IMR-90 (cell line): Measurements from ENCODE around the gene KRTAP12-2. TPM values are rescaled to one million over a fixed set of nuclear protein-coding genes. Genes with fewer than 3 reads are reported as not detected.

Experiments used
- ATAC-seq: fragments of 200-7000 bp; cut with Tn5 transposase; 2 replicates; pipeline ENCODE4 v1.9.1; 2020; ENCODE audit warnings: low read depth, mild to moderate bottlenecking, moderate library complexity
- BruUV-seq: library from RNA; stranded (reverse); fragments of 400-500 nt; replicated peaks from 2 replicates; lab custom pipeline; 2021; lab: Mats Ljungman, UMichigan
- CTCF ChIA-PET: fragments of 300-600 bp; formaldehyde crosslinking; extraction: SDS; loops from one replicate; lab custom pipeline; 2021; ENCODE audit warnings: antibody characterized with exemption; lab: Yijun Ruan, JAX
- POLR2A ChIA-PET: fragments of 300-600 bp; sonication (Branson Sonifier 250); formaldehyde crosslinking; loops from one replicate; lab custom pipeline; 2022; ENCODE audit warnings: antibody characterized with exemption; ENCODE audit not compliant: unreplicated experiment; lab: Charles Lee
- DNase-seq: peaks from one replicate; pipeline ENCODE4 v3.0.0; 2013
- H2AFZ ChIP-seq: replicated peaks from 2 replicates; pipeline ENCODE3; 2013; ENCODE audit warnings: low read length, mild to moderate bottlenecking; ENCODE audit not compliant: poor library complexity
- H2AK5ac ChIP-seq: 2 replicates; pipeline ENCODE4 v1.6.1; 2013; ENCODE audit warnings: low read depth, low read length, inconsistent platforms
- H2AK9ac ChIP-seq: replicated peaks from 2 replicates; pipeline ENCODE3; 2013; ENCODE audit warnings: mild to moderate bottlenecking, low read depth, low read length, moderate library complexity; ENCODE audit not compliant: poor library complexity
- H2BK120ac ChIP-seq: 2 replicates; pipeline ENCODE4 v1.6.1; 2013; ENCODE audit warnings: low read depth, low read length, inconsistent platforms
- H2BK15ac ChIP-seq: 3 replicates; pipeline ENCODE4 v1.6.1; 2013; ENCODE audit warnings: low read depth, low read length, inconsistent platforms
- H2BK20ac ChIP-seq: 2 replicates; pipeline ENCODE4 v1.6.1; 2013; ENCODE audit warnings: low read depth, mild to moderate bottlenecking, inconsistent platforms, low read length, moderate library complexity
- H2BK5ac ChIP-seq: 2 replicates; pipeline ENCODE4 v1.6.1; 2013; ENCODE audit warnings: mild to moderate bottlenecking, low read depth, low read length, inconsistent platforms; ENCODE audit not compliant: poor library complexity, severe bottlenecking
- H3K14ac ChIP-seq: replicated peaks from 2 replicates; pipeline ENCODE4 v1.6.1; 2013; ENCODE audit warnings: low read depth, low read length, inconsistent platforms
- H3K18ac ChIP-seq: 2 replicates; pipeline ENCODE4 v1.6.1; 2013; ENCODE audit warnings: low read depth, low read length, control low read depth
- H3K23ac ChIP-seq: 2 replicates; pipeline ENCODE4 v1.6.1; 2013; ENCODE audit warnings: low read depth, low read length, inconsistent platforms
- H3K27ac ChIP-seq: 2 replicates; pipeline ENCODE4 v1.5.1; 2013; ENCODE audit warnings: mild to moderate bottlenecking, control low read depth, low read length; ENCODE audit not compliant: insufficient read depth
- H3K27me3 ChIP-seq: 2 replicates; pipeline ENCODE4 v1.6.1; 2013; ENCODE audit warnings: low read length; ENCODE audit not compliant: control insufficient read depth, insufficient read depth
- H3K36me3 ChIP-seq: 2 replicates; pipeline ENCODE4 v1.6.1; 2013; ENCODE audit warnings: low read length, mixed read lengths; ENCODE audit not compliant: control insufficient read depth, insufficient read depth
- H3K4ac ChIP-seq: 2 replicates; pipeline ENCODE4 v1.6.1; 2013; ENCODE audit warnings: low read depth, low read length, inconsistent platforms
- H3K4me1 ChIP-seq: 2 replicates; pipeline ENCODE4 v1.6.1; 2013; ENCODE audit warnings: low read length, mixed read lengths; ENCODE audit not compliant: control insufficient read depth, insufficient read depth
- H3K4me2 ChIP-seq: 2 replicates; pipeline ENCODE4 v1.6.1; 2013; ENCODE audit warnings: low read depth, mild to moderate bottlenecking, control low read depth, low read length, moderate library complexity
- H3K4me3 ChIP-seq: 2 replicates; pipeline ENCODE4 v1.5.1; 2013; ENCODE audit warnings: low read depth, mild to moderate bottlenecking, control low read depth, low read length, moderate library complexity; ENCODE audit not compliant: insufficient read depth
- H3K56ac ChIP-seq: 2 replicates; pipeline ENCODE4 v1.6.1; 2013; ENCODE audit warnings: low read length, inconsistent platforms; ENCODE audit not compliant: insufficient read depth; ENCODE audit errors: extremely low read depth
- H3K79me1 ChIP-seq, 2 experiments: 2 replicates each; pipeline ENCODE4 v1.6.1; 2013; ENCODE audit warnings: low read length in 2 of 2, inconsistent platforms in 1 of 2, low read depth in 1 of 2
- H3K9ac ChIP-seq: 2 replicates; pipeline ENCODE4 v1.6.1; 2013; ENCODE audit warnings: low read depth, low read length, control low read depth
- H3K9me1 ChIP-seq: 2 replicates; pipeline ENCODE4 v1.6.1; 2013; ENCODE audit warnings: low read length, inconsistent platforms; ENCODE audit not compliant: insufficient read depth
- H3K9me3 ChIP-seq: 2 replicates; pipeline ENCODE4 v1.6.1; 2013; ENCODE audit warnings: low read length; ENCODE audit not compliant: control insufficient read depth, insufficient read depth
- H4K20me1 ChIP-seq: 2 replicates; pipeline ENCODE4 v1.6.1; 2013; ENCODE audit warnings: low read length, inconsistent platforms; ENCODE audit not compliant: insufficient read depth
- H4K5ac ChIP-seq: 2 replicates; pipeline ENCODE4 v1.6.1; 2013; ENCODE audit warnings: mild to moderate bottlenecking, low read depth, low read length, control low read depth
- H4K8ac ChIP-seq, 2 experiments: 2 replicates each; pipeline ENCODE4 v1.6.1; 2013; ENCODE audit warnings: low read depth in 2 of 2, low read length in 2 of 2, control low read depth in 1 of 2, inconsistent platforms in 1 of 2
- H4K91ac ChIP-seq: 2 replicates; pipeline ENCODE4 v1.6.1; 2013; ENCODE audit warnings: low read depth, low read length, inconsistent platforms; ENCODE audit not compliant: insufficient read depth
- BHLHE40 ChIP-seq: fragments of 150-350 bp; IDR thresholded peaks from 2 replicates; pipeline ENCODE4 v1.6.1; 2016; ENCODE audit warnings: mild to moderate bottlenecking, low read depth, low read length
- CEBPB ChIP-seq: IDR thresholded peaks from 2 replicates; pipeline ENCODE4 v1.6.1; 2012; ENCODE audit warnings: low read depth, low read length, improper control_type of control experiment
- CHD1 ChIP-seq: IDR thresholded peaks from 2 replicates; pipeline ENCODE4 v1.6.1; 2012; ENCODE audit warnings: low read depth, low read length, improper control_type of control experiment
- FOS ChIP-seq: fragments of 150-350 bp; IDR thresholded peaks from 2 replicates; pipeline ENCODE4 v1.6.1; 2016; ENCODE audit warnings: low read depth, low read length
- MAZ ChIP-seq: IDR thresholded peaks from 2 replicates; pipeline ENCODE4 v1.6.1; 2012; ENCODE audit warnings: low read depth, mild to moderate bottlenecking, low read length, improper control_type of control experiment, moderate library complexity, borderline replicate concordance
- MXI1 ChIP-seq: IDR thresholded peaks from 2 replicates; pipeline ENCODE4 v1.6.1; 2012; ENCODE audit warnings: low read depth, mild to moderate bottlenecking, low read length, moderate library complexity, borderline replicate concordance
- NFE2L2 ChIP-seq: fragments of 150-350 bp; IDR thresholded peaks from 2 replicates; pipeline ENCODE4 v1.6.1; 2016; ENCODE audit warnings: low read depth, mild to moderate bottlenecking, low read length
- POLR2A ChIP-seq: IDR thresholded peaks from 2 replicates; pipeline ENCODE4 v1.6.1; 2012; ENCODE audit warnings: mild to moderate bottlenecking, low read depth, low read length
- RAD21 ChIP-seq: IDR thresholded peaks from 2 replicates; pipeline ENCODE4 v1.6.1; 2012; ENCODE audit warnings: low read length, improper control_type of control experiment
- RCOR1 ChIP-seq: IDR thresholded peaks from 2 replicates; pipeline ENCODE4 v1.6.1; 2012; ENCODE audit warnings: mild to moderate bottlenecking, low read length, improper control_type of control experiment; ENCODE audit not compliant: insufficient replicate concordance
- RFX5 ChIP-seq: IDR thresholded peaks from 2 replicates; pipeline ENCODE4 v1.8.0; 2012; ENCODE audit warnings: low read depth, mild to moderate bottlenecking, low read length, moderate library complexity
- SMC3 ChIP-seq: fragments of 150-350 bp; IDR thresholded peaks from 2 replicates; pipeline ENCODE4 v1.6.1; 2016; ENCODE audit warnings: low read depth, mild to moderate bottlenecking, antibody characterized with exemption, low read length, moderate library complexity
- WGBS, 2 experiments: methylation state at CpG; one replicate each; pipeline versions ENCODE4 v1.1.5 to v1.1.7; 2013; ENCODE audit warnings: missing lambda C conversion rate in 2 of 2; ENCODE audit not compliant: insufficient read length in 1 of 2; ENCODE audit errors: extremely low coverage in 2 of 2; 5-methylcytosine and 5-hydroxymethylcytosine counted together
- dilution Hi-C: fragments of 300-500 bp; cut with HindIII; formaldehyde crosslinking; loops from one replicate; pipeline ENCODE4 v1.14.3; 2018; ENCODE audit warnings: low sequenced_read_pairs; ENCODE audit not compliant: unreplicated experiment
- in situ Hi-C: fragments of 300-500 bp; cut with MboI; formaldehyde crosslinking; loops from 3 replicates; pipeline ENCODE4 v1.14.3; 2019; ENCODE audit warnings: low sequenced_read_pairs, inconsistent platforms, mixed read lengths
- intact Hi-C: fragments of 100-400 bp; cut with micrococcal nuclease; formaldehyde crosslinking; loops from 2 replicates; pipeline ENCODE4 v1.10.0; 2022
- polyA plus RNA-seq, 3 experiments: library from polyadenylated mRNA; depleted of rRNA; stranded (reverse); fragments of >200 nt; gene quantifications; 2 replicates each; pipeline ENCODE4 v1.2.3, GENCODE V29; 2012; ENCODE audit warnings: low replicate concordance in 1 of 3
- total RNA-seq: library from RNA; depleted of rRNA; stranded (reverse); fragments of >200 nt; gene quantifications from 2 replicates; pipeline ENCODE4 v1.2.3, GENCODE V29; 2012
- TF ChIP-seq, protein P1 (sequence below): fragments of 150-350 bp; IDR thresholded peaks from 2 replicates; pipeline ENCODE4 v1.6.1; 2016; ENCODE audit warnings: low read depth, mild to moderate bottlenecking, low read length, moderate library complexity, borderline replicate concordance
- TF ChIP-seq, protein P2 (sequence below): conservative IDR thresholded peaks from 2 replicates; pipeline ENCODE4 v1.5.1; 2012; ENCODE audit warnings: mild to moderate bottlenecking, low read depth, low read length, improper control_type of control experiment
- TF ChIP-seq, protein P3 (sequence below): fragments of 150-350 bp; IDR thresholded peaks from 2 replicates; pipeline ENCODE4 v1.6.1; 2017; ENCODE audit warnings: mild to moderate bottlenecking, antibody characterized with exemption, low read length, low read depth

Gene KRTAP12-2
- total and polyA plus RNA-seq, 2 of the 4 experiments (the other 2 are of a cell fraction), result not detected

DNA sequence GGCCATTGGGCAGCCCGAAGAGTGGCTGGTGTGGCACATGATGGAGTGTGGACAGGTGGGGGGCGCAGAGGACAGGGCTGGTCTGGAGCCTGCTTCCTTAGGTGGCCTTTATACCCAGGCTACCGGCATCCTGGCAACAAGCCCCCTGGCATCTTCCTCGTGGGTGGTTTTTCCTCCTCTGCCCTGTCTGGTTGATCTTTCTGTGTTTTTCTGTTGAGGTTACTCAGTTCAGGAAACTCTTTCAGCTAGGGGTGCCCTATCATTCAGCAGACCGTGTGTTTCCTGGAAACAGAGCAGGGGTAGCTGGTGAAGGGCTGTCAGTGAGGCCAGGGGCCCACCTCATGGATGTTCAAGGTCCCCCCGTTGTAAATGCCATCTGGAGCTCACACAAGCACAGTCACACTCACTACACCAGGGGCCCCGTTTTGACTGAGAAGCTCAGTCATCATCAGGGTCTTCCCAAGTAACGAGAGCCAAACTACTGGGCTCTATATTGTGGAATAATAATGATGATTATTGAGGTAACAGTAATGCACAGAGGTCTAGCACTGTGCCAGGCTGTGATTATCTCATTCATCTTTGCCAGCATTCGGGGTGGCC lies 12.1 kb downstream of the KRTAP12-2 start, which contains the start of gene KRTAP12-4:
TSS of gene KRTAP12-4 (minus strand) at position 84 of the 600 bp plus-strand sequence. CDS start at position 39, 45 bp downstream.
- Histone ChIP-seq H3K4me3 (no peak within 1 kb of the TSS), H3K79me1 (no peaks in the 10 kb centered on the region), H4K20me1 (no peaks in the 10 kb centered on the region), H4K8ac (no peak within 1 kb of the TSS), H3K4me1 (no peaks in the 10 kb centered on the region), H3K4me2 (no peak within 1 kb of the TSS), H4K91ac (no peak within 1 kb of the TSS), H3K9ac (no peak within 1 kb of the TSS), H2AK5ac (no peak within 1 kb of the TSS), H3K14ac (no peak within 1 kb of the TSS), H3K9me1 (no peaks in the 10 kb centered on the region), H2BK20ac (no peak within 1 kb of the TSS), H2BK15ac (no peak within 1 kb of the TSS), H2AFZ (no peak within 1 kb of the TSS), H3K27ac (no peak within 1 kb of the TSS), H3K27me3 (peaks cover 2% of the 10 kb centered on the region; the same call in 1 of the 2 replicates), H3K56ac (no peak within 1 kb of the TSS), H2BK120ac (no peak within 1 kb of the TSS), H3K4ac (no peak within 1 kb of the TSS), H3K36me3 (no peaks in the 10 kb centered on the region), H3K18ac (no peak within 1 kb of the TSS), H3K9me3 (peaks cover 5% of the 10 kb centered on the region), H4K5ac (no peak within 1 kb of the TSS), H2AK9ac (no peak within 1 kb of the TSS), H2BK5ac (no peak within 1 kb of the TSS), H3K23ac (no peak within 1 kb of the TSS)
- dilution Hi-C loops, result no loop called here
- ChIA-PET POLR2A (no interaction called here), CTCF (no interaction called here)
- BruUV-seq, result no TSS peak
- DNase-seq (no peak), ATAC-seq (no peak)
- intact Hi-C loops, result loop anchor here (10.0 kb wide), 1 partner anchor 60 kb away; the partner anchor contains the start of gene TSPEAR
- in situ Hi-C loops, result no loop called here
- no CpG with 5 or more reads among the region's 9 CpGs for WGBS, 2 experiments
- TF ChIP-seq MXI1 (no peak), MAZ (no peak), SMC3 (no peak), CEBPB (no peak), POLR2A (no peak), NFE2L2 (no peak), RFX5 (no peak), CHD1 (no peak), FOS (no peak), RCOR1 (no peak), RAD21 (no peak), BHLHE40 (no peak)
- TF ChIP-seq, protein P1, sequence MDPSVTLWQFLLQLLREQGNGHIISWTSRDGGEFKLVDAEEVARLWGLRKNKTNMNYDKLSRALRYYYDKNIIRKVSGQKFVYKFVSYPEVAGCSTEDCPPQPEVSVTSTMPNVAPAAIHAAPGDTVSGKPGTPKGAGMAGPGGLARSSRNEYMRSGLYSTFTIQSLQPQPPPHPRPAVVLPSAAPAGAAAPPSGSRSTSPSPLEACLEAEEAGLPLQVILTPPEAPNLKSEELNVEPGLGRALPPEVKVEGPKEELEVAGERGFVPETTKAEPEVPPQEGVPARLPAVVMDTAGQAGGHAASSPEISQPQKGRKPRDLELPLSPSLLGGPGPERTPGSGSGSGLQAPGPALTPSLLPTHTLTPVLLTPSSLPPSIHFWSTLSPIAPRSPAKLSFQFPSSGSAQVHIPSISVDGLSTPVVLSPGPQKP, result no peak
- TF ChIP-seq, protein P2, sequence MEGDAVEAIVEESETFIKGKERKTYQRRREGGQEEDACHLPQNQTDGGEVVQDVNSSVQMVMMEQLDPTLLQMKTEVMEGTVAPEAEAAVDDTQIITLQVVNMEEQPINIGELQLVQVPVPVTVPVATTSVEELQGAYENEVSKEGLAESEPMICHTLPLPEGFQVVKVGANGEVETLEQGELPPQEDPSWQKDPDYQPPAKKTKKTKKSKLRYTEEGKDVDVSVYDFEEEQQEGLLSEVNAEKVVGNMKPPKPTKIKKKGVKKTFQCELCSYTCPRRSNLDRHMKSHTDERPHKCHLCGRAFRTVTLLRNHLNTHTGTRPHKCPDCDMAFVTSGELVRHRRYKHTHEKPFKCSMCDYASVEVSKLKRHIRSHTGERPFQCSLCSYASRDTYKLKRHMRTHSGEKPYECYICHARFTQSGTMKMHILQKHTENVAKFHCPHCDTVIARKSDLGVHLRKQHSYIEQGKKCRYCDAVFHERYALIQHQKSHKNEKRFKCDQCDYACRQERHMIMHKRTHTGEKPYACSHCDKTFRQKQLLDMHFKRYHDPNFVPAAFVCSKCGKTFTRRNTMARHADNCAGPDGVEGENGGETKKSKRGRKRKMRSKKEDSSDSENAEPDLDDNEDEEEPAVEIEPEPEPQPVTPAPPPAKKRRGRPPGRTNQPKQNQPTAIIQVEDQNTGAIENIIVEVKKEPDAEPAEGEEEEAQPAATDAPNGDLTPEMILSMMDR, result no peak
- TF ChIP-seq, protein P3, sequence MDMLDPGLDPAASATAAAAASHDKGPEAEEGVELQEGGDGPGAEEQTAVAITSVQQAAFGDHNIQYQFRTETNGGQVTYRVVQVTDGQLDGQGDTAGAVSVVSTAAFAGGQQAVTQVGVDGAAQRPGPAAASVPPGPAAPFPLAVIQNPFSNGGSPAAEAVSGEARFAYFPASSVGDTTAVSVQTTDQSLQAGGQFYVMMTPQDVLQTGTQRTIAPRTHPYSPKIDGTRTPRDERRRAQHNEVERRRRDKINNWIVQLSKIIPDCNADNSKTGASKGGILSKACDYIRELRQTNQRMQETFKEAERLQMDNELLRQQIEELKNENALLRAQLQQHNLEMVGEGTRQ, result no peak
